HepG2 (cell line): ENCODE data around the gene PWP2.
"Not testable (repeated sequence)": the region's sequence is repeated elsewhere in the genome, so short reads cannot be mapped to it uniquely, and the experiment has no call there.

Experiments used
- GTF2F1 ChIP-seq: fragments of 150-350 bp; IDR thresholded peaks from 2 replicates; pipeline ENCODE4 v1.6.1; 2014; ENCODE audit warnings: low read length
- NFIB ChIP-seq: sonication (generic); formaldehyde crosslinking; IDR thresholded peaks from 2 replicates; pipeline ENCODE4 v1.9.0; 2021; ENCODE audit warnings: missing genetic modification reagents, mild to moderate bottlenecking, borderline replicate concordance
- SMC3 ChIP-seq: IDR thresholded peaks from 2 replicates; pipeline ENCODE4 v1.6.1; 2011; ENCODE audit warnings: low read length, improper control_type of control experiment

GRCh38 chr21:44154816-44155230 is 47.6 kb downstream of the PWP2 start:
- not testable (repeated sequence) for TF ChIP-seq SMC3; NFIB (CRISPR knock-in tag); GTF2F1
